GM12878 (cell line): Measurements from ENCODE around the gene ECT2. TPM values are rescaled to one million over a fixed set of nuclear protein-coding genes. Genes with fewer than 3 reads are reported as not detected.
A peak's percentile ranks its signal among the peaks of the same experiment; 100 is the strongest.

ENCODE experiments used
- ATAC-seq: fragments of 200-7000 bp; cut with Tn5 transposase; 3 replicates; pipeline ENCODE4 v1.9.1; 2020; ENCODE audit warnings: mild to moderate bottlenecking, moderate library complexity
- BruUV-seq: library from RNA; stranded (reverse); fragments of 400-500 nt; replicated peaks from 2 replicates; lab custom pipeline; 2021; lab: Mats Ljungman, UMichigan
- CTCF ChIA-PET: fragments of 300-600 bp; sonication (Branson Sonifier 250); formaldehyde crosslinking; extraction: SDS; loops from one replicate; lab custom pipeline; 2021; ENCODE audit warnings: inconsistent platforms; lab: Yijun Ruan, JAX
- POLR2A ChIA-PET: fragments of 350-600 bp; formaldehyde crosslinking; extraction: SDS; loops from one replicate; lab custom pipeline; 2021; ENCODE audit warnings: inconsistent platforms; lab: Charles Lee
- RAD21 ChIA-PET: fragments of 300-600 bp; sonication (Branson Sonifier 250); formaldehyde crosslinking; loops from one replicate; lab custom pipeline; 2023; ENCODE audit warnings: antibody characterized with exemption; ENCODE audit not compliant: unreplicated experiment; lab: Charles Lee
- SMC1A ChIA-PET: fragments of 300-600 bp; sonication (Branson Sonifier 250); formaldehyde crosslinking; loops from one replicate; lab custom pipeline; 2023; ENCODE audit not compliant: unreplicated experiment, uncharacterized antibody; lab: Charles Lee
- DNase-seq: peaks from one replicate; pipeline ENCODE4 v3.0.0-alpha.2; 2011; ENCODE audit warnings: low read depth, low spot score
- FAIRE-seq: peaks from 3 replicates; lab custom pipeline; 2011; peaks lifted over from hg19 to GRCh38; lab: Jason Lieb, UNC
- H2AFZ ChIP-seq: 2 replicates; pipeline ENCODE4 v1.6.0; 2011; ENCODE audit warnings: low read depth, low read length, control low read depth; ENCODE audit not compliant: control insufficient read depth
- H3K27ac ChIP-seq: 2 replicates; pipeline ENCODE4 v1.5.1; 2011; ENCODE audit warnings: control low read depth; ENCODE audit not compliant: control insufficient read depth, insufficient read depth
- H3K27me3 ChIP-seq, 2 experiments: replicated peaks in 1 of 2; 2 replicates each; pipeline versions ENCODE4 v1.6.0 to v1.6.1; 2011; ENCODE audit warnings: low read length in 1 of 2; ENCODE audit not compliant: control insufficient read depth in 2 of 2, insufficient read depth in 2 of 2
- H3K36me3 ChIP-seq, 2 experiments: 2 replicates each; pipeline ENCODE4 v1.5.1; 2011; ENCODE audit warnings: low read length in 1 of 2; ENCODE audit not compliant: control insufficient read depth in 2 of 2, insufficient read depth in 2 of 2
- H3K4me1 ChIP-seq: 2 replicates; pipeline ENCODE4 v1.6.1; 2011; ENCODE audit warnings: mild to moderate bottlenecking, low read length, moderate library complexity, mixed read lengths; ENCODE audit not compliant: control insufficient read depth, insufficient read depth
- H3K4me2 ChIP-seq: 2 replicates; pipeline ENCODE4 v1.6.0; 2011; ENCODE audit warnings: control low read depth; ENCODE audit not compliant: control insufficient read depth, insufficient read depth
- H3K4me3 ChIP-seq: fragments of 200-600 bp; sonication (generic); 2 replicates; pipeline ENCODE4 v1.5.1; 2016
- H3K79me2 ChIP-seq: 2 replicates; pipeline ENCODE4 v1.6.0; 2011; ENCODE audit warnings: low read length; ENCODE audit not compliant: control insufficient read depth, insufficient read depth
- H3K9ac ChIP-seq: 2 replicates; pipeline ENCODE4 v1.8.0; 2011; ENCODE audit warnings: low read length, control low read depth, mixed read lengths; ENCODE audit not compliant: control insufficient read depth, insufficient read depth
- H3K9me3 ChIP-seq: replicated peaks from 3 replicates; pipeline ENCODE4 v1.5.1; 2011; ENCODE audit warnings: mild to moderate bottlenecking, low read length; ENCODE audit not compliant: control insufficient read depth, insufficient read depth
- H4K20me1 ChIP-seq: 2 replicates; pipeline ENCODE4 v1.6.0; 2011; ENCODE audit not compliant: control insufficient read depth, insufficient read depth
- ATF2 ChIP-seq: IDR thresholded peaks from 2 replicates; pipeline ENCODE4 v1.6.1; 2012; ENCODE audit warnings: low read length, inconsistent platforms
- E2F4 ChIP-seq: IDR thresholded peaks from 2 replicates; pipeline ENCODE4 v1.6.1; 2012; ENCODE audit warnings: low read depth, low read length, improper control_type of control experiment
- IKZF2 ChIP-seq, 2 experiments: fragments of 450-650 bp; IDR thresholded peaks; 2 replicates each; pipeline ENCODE4 v1.6.1; 2017; ENCODE audit warnings: mild to moderate bottlenecking in 2 of 2, moderate library complexity in 2 of 2
- LARP7 ChIP-seq: fragments of 450-650 bp; IDR thresholded peaks from 2 replicates; pipeline ENCODE4 v1.6.1; 2017; ENCODE audit warnings: mild to moderate bottlenecking
- RFX5 ChIP-seq: IDR thresholded peaks from 2 replicates; pipeline ENCODE4 v1.6.1; 2011; ENCODE audit warnings: low read depth, low read length, improper control_type of control experiment
- SMC3 ChIP-seq: IDR thresholded peaks from 2 replicates; pipeline ENCODE4 v1.6.1; 2011; ENCODE audit warnings: low read length, improper control_type of control experiment, borderline replicate concordance
- TAF1 ChIP-seq: IDR thresholded peaks from 2 replicates; pipeline ENCODE4 v1.6.1; 2011; ENCODE audit warnings: mild to moderate bottlenecking, low read depth, low read length, borderline replicate concordance
- WRNIP1 ChIP-seq: IDR thresholded peaks from 2 replicates; pipeline ENCODE4 v1.6.1; 2011; ENCODE audit warnings: low read depth, low read length, improper control_type of control experiment, borderline replicate concordance
- YBX1 ChIP-seq: fragments of 450-650 bp; IDR thresholded peaks from 2 replicates; pipeline ENCODE4 v1.6.1; 2016; ENCODE audit warnings: antibody characterized with exemption
- YY1 ChIP-seq: IDR thresholded peaks from 2 replicates; pipeline ENCODE4 v1.6.1; 2011; ENCODE audit warnings: low read depth, mild to moderate bottlenecking, low read length
- WGBS: methylation state at CpG from one replicate; pipeline ENCODE4 v1.1.6; 2016; ENCODE audit warnings: low lambda C conversion rate; ENCODE audit not compliant: insufficient replicate concordance, insufficient coverage; ENCODE audit errors: missing lambda C conversion rate; 5-methylcytosine and 5-hydroxymethylcytosine counted together
- in situ Hi-C: fragments of 300-500 bp; cut with MboI; formaldehyde crosslinking; loops from 9 replicates; pipeline ENCODE4 v1.14.3; 2018; ENCODE audit warnings: mixed read lengths
- intact Hi-C: fragments of 100-400 bp; cut with micrococcal nuclease; formaldehyde crosslinking; loops from one replicate; pipeline ENCODE4 v1.14.2; 2022; ENCODE audit not compliant: unreplicated experiment
- polyA plus RNA-seq, 11 experiments: library from polyadenylated mRNA; depleted of rRNA in 4 of 11; unstranded in 6 of 11; stranded (reverse) in 5 of 11; fragments of >200 nt; fragmentation: Nextera tagmentation in 4 of 11; fragmentation: Illumina TruSeq in 1 of 11; extraction: Ambion mirVana in 4 of 11; extraction: Trizol in 1 of 11; gene quantifications; 1 replicate in 1 of 11; 2 replicates in 10 of 11; pipeline versions ENCODE4 v1.2.1 to v1.2.3, GENCODE V29; 2011 to 2016; ENCODE audit warnings: inconsistent platforms in 2 of 11, missing spikeins in 2 of 11, low read depth in 1 of 11
- total RNA-seq, 4 experiments: library from RNA; depleted of rRNA in 3 of 4; stranded (reverse); fragments of >200 nt in 3 of 4; fragmentation: Illumina TruSeq in 1 of 4; extraction: Trizol in 1 of 4; gene quantifications; 2 replicates each; pipeline versions ENCODE4 v1.2.1 to v1.2.3, GENCODE V29; 2013 to 2021
- TF ChIP-seq, protein P1 (sequence below): fragments of 450-650 bp; formaldehyde crosslinking; IDR thresholded peaks from 2 replicates; pipeline ENCODE4 v1.4.0; 2020; ENCODE audit warnings: mild to moderate bottlenecking, moderate library complexity
- TF ChIP-seq, protein P2 (sequence below): IDR thresholded peaks from 2 replicates; pipeline ENCODE4 v1.6.1; 2012; ENCODE audit warnings: mild to moderate bottlenecking, low read depth, low read length

The ECT2 gene
- total and polyA plus RNA-seq, 10 of the 15 experiments (the other 5 are each of a cell fraction or from before 2014, with no cell fraction given): 21.5 to 47.8 (median 38.2) TPM

DNA sequence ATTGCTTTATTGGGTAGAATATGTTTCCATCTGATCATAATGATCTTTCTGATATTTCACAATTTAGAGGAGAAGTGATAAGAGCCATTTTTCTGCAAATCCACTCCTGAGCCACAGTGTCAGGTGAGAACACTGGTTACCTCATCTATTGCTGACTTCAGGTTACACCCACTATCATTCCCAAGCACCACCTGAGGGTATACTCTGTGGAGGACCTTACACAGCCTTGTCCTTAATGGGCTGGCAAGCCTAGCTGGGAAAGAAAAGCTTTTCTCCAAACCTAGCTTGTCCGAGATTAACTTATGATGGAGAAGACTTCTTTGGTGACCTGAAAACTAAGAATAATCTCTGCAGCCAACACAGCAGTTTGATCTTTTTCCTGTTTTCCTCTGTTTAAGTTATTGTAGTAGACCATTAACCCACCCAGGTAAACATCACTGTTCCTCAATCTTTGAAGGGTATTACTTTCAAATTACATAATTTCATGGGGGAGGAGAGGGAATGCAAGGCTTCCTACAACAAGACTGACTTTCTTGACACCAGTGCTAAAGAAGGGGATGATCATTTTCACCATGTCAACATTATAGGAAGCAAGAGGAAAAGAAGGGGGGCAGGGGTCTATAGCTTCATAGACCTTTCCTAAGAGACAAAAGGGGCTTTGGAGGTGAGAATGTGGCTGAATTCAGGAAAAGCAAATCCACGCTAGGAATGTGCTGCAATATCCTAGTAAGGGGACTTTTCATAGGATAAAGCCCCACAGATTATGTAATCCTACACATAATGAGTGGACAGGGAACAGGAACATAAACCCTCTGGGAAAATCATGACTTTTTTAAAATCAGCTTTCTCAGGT, 41.4 kb upstream of the ECT2 start:
- no peak for ATAC-seq
- RAD21 ChIA-PET: interaction anchor here (1.4 to 3.2 kb wide), 2 partner anchors 17 to 35 kb away, joined by 4 to 18 read pairs; no protein-coding TSS in a partner anchor
- TSS peak; percentile 43 for BruUV-seq

More for the DNA sequence above, 41.4 kb upstream of the ECT2 start:
- H3K27ac ChIP-seq: no peak overlapping the region
- ChIA-PET SMC1A (interaction anchor here (1.3 to 1.6 kb wide), 2 partner anchors 8 to 36 kb away, joined by 3 to 7 read pairs; no protein-coding TSS in a partner anchor), POLR2A (interaction anchor here (0.5 to 1.2 kb wide), 3 partner anchors 41 to 71 kb away, joined by 3 to 4 read pairs (median 4); partner anchors contain the start of gene ECT2), CTCF (interaction anchor here (0.6 to 3.5 kb wide), 6 partner anchors 8 to 625 kb away, joined by 3 to 53 read pairs (median 4); partner anchors contain the start of gene ECT2)
- 95% methylated on average over 2 of the region's 2 CpGs for WGBS
- FAIRE-seq (no peak), DNase-seq (no peak)
- H3K4me1 ChIP-seq: no peaks in the 10 kb centered on the region; the same call in 1 of the 2 replicates
- no peak overlapping the region for H3K9ac ChIP-seq
- in situ Hi-C loops: no loop called here
- H3K9me3 ChIP-seq: no peaks in the 10 kb centered on the region
- intact Hi-C loops: no loop called here
- H3K36me3 ChIP-seq: no peaks in the 10 kb centered on the region
- H3K27me3 ChIP-seq: no peaks in the 10 kb centered on the region
- peak overlapping the region; percentile 96 for H3K4me2 ChIP-seq
- TF ChIP-seq TAF1 (no peak), RFX5 (no peak), LARP7 (no peak), YBX1 (no peak), ATF2 (no peak), YY1 (no peak), IKZF2 (IDR thresholded peaks at IDR 0.05) (no peak), SMC3 (no peak), WRNIP1 (no peak), E2F4 (no peak)
- TF ChIP-seq, protein P1, sequence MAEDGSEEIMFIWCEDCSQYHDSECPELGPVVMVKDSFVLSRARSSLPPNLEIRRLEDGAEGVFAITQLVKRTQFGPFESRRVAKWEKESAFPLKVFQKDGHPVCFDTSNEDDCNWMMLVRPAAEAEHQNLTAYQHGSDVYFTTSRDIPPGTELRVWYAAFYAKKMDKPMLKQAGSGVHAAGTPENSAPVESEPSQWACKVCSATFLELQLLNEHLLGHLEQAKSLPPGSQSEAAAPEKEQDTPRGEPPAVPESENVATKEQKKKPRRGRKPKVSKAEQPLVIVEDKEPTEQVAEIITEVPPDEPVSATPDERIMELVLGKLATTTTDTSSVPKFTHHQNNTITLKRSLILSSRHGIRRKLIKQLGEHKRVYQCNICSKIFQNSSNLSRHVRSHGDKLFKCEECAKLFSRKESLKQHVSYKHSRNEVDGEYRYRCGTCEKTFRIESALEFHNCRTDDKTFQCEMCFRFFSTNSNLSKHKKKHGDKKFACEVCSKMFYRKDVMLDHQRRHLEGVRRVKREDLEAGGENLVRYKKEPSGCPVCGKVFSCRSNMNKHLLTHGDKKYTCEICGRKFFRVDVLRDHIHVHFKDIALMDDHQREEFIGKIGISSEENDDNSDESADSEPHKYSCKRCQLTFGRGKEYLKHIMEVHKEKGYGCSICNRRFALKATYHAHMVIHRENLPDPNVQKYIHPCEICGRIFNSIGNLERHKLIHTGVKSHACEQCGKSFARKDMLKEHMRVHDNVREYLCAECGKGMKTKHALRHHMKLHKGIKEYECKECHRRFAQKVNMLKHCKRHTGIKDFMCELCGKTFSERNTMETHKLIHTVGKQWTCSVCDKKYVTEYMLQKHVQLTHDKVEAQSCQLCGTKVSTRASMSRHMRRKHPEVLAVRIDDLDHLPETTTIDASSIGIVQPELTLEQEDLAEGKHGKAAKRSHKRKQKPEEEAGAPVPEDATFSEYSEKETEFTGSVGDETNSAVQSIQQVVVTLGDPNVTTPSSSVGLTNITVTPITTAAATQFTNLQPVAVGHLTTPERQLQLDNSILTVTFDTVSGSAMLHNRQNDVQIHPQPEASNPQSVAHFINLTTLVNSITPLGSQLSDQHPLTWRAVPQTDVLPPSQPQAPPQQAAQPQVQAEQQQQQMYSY: no peak
- TF ChIP-seq, protein P2, sequence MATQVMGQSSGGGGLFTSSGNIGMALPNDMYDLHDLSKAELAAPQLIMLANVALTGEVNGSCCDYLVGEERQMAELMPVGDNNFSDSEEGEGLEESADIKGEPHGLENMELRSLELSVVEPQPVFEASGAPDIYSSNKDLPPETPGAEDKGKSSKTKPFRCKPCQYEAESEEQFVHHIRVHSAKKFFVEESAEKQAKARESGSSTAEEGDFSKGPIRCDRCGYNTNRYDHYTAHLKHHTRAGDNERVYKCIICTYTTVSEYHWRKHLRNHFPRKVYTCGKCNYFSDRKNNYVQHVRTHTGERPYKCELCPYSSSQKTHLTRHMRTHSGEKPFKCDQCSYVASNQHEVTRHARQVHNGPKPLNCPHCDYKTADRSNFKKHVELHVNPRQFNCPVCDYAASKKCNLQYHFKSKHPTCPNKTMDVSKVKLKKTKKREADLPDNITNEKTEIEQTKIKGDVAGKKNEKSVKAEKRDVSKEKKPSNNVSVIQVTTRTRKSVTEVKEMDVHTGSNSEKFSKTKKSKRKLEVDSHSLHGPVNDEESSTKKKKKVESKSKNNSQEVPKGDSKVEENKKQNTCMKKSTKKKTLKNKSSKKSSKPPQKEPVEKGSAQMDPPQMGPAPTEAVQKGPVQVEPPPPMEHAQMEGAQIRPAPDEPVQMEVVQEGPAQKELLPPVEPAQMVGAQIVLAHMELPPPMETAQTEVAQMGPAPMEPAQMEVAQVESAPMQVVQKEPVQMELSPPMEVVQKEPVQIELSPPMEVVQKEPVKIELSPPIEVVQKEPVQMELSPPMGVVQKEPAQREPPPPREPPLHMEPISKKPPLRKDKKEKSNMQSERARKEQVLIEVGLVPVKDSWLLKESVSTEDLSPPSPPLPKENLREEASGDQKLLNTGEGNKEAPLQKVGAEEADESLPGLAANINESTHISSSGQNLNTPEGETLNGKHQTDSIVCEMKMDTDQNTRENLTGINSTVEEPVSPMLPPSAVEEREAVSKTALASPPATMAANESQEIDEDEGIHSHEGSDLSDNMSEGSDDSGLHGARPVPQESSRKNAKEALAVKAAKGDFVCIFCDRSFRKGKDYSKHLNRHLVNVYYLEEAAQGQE: no peak
- H4K20me1 ChIP-seq: no peaks in the 10 kb centered on the region
- H3K4me3 ChIP-seq: no peak overlapping the region
- no peaks in the 10 kb centered on the region; the same call in 1 of the 2 replicates for H3K79me2 ChIP-seq
- H2AFZ ChIP-seq: no peak overlapping the region
